Nephron (organoid): ENCODE data around the gene ZNF837.

Experiments used
- H3K27ac Mint-ChIP-seq, 3 experiments: 2 replicates each; pipeline ENCODE4 v1.8.0; 2020; ENCODE audit warnings: mixed read lengths in 3 of 3, mild to moderate bottlenecking in 2 of 3, moderate library complexity in 1 of 3
- H3K27me3 Mint-ChIP-seq: 2 replicates; pipeline ENCODE4 v1.8.0; 2021; ENCODE audit warnings: low read depth, mild to moderate bottlenecking, moderate library complexity, mixed read lengths
- H3K36me3 Mint-ChIP-seq: 2 replicates; pipeline ENCODE4 v1.8.0; 2020; ENCODE audit warnings: low read depth, mixed read lengths
- H3K4me1 Mint-ChIP-seq: 2 replicates; pipeline ENCODE4 v1.8.0; 2020; ENCODE audit warnings: mixed read lengths
- H3K4me3 Mint-ChIP-seq, 3 experiments: 2 replicates each; pipeline ENCODE4 v1.8.0; 2020; ENCODE audit warnings: mild to moderate bottlenecking in 3 of 3, mixed read lengths in 3 of 3, moderate library complexity in 2 of 3
- H3K9me3 Mint-ChIP-seq: 2 replicates; pipeline ENCODE4 v1.8.0; 2020; ENCODE audit warnings: mixed read lengths
- TF ChIP-seq, protein P1 (sequence below), 3 experiments: fragments of 200-600 bp; sonication (generic); IDR thresholded peaks; one replicate each; pipeline ENCODE4 v1.5.0; 2021; ENCODE audit warnings: antibody characterized with exemption in 3 of 3; ENCODE audit not compliant: unreplicated experiment in 3 of 3

The ZNF837 gene

DNA sequence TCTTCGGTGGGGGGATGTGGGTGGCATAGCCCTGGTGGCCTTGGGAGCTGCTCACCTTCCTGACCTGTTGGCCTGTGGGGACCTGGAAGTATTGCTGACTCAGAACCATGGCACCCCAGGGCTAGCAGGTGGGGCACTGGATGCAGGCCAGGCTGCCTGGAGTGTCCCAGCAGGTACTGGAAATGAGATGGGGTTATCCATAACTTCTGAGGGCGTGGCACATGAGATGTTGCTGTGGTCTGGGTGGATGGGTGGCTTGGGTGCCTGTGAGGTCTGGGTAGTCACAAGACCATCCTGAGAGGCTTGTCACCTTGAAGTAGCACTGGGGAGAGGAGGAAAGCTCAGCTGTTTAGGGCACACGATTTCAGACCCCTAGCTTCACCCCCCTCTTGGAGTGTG is 14.0 kb upstream of the ZNF837 start:
- Mint-ChIP-seq H3K27ac (no peak overlapping the region), H3K4me1 (peaks cover 9% of the 10 kb centered on the region), H3K27me3 (no peaks in the 10 kb centered on the region), H3K4me3 (no peak overlapping the region), H3K9me3 (no peaks in the 10 kb centered on the region), H3K36me3 (peaks cover 35% of the 10 kb centered on the region)
- TF ChIP-seq, protein P1, sequence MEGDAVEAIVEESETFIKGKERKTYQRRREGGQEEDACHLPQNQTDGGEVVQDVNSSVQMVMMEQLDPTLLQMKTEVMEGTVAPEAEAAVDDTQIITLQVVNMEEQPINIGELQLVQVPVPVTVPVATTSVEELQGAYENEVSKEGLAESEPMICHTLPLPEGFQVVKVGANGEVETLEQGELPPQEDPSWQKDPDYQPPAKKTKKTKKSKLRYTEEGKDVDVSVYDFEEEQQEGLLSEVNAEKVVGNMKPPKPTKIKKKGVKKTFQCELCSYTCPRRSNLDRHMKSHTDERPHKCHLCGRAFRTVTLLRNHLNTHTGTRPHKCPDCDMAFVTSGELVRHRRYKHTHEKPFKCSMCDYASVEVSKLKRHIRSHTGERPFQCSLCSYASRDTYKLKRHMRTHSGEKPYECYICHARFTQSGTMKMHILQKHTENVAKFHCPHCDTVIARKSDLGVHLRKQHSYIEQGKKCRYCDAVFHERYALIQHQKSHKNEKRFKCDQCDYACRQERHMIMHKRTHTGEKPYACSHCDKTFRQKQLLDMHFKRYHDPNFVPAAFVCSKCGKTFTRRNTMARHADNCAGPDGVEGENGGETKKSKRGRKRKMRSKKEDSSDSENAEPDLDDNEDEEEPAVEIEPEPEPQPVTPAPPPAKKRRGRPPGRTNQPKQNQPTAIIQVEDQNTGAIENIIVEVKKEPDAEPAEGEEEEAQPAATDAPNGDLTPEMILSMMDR (IDR thresholded peaks at IDR 0.05; ENCODE audit: unreplicated experiment in 3 of 3): no peak

DNA sequence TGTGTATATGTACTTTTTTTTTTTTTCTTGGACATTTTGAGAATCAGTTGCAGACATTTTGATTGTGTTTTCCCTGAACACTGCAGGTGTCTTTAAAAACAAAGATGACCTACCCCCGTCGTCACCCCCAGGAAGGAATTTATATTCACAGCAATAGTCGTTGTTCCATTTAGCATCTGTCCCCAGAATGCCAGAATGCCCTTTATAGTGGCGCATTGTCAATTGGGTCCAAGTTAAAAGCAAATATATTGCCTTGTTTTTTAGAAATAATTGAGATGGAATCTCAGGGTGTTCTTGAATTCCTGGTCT is 12.8 kb upstream of the ZNF837 start:
- H3K27ac Mint-ChIP-seq: no peak overlapping the region
- peak overlapping the region in 1 of 3 experiments; percentile 18 for H3K4me3 Mint-ChIP-seq
- TF ChIP-seq, protein P1 (IDR thresholded peaks at IDR 0.05; ENCODE audit: unreplicated experiment in 3 of 3): no peak
- H3K27me3 Mint-ChIP-seq: no peaks in the 10 kb centered on the region
- peaks cover 43% of the 10 kb centered on the region for H3K36me3 Mint-ChIP-seq
- no peaks in the 10 kb centered on the region for H3K9me3 Mint-ChIP-seq
- H3K4me1 Mint-ChIP-seq: peaks cover 12% of the 10 kb centered on the region

DNA sequence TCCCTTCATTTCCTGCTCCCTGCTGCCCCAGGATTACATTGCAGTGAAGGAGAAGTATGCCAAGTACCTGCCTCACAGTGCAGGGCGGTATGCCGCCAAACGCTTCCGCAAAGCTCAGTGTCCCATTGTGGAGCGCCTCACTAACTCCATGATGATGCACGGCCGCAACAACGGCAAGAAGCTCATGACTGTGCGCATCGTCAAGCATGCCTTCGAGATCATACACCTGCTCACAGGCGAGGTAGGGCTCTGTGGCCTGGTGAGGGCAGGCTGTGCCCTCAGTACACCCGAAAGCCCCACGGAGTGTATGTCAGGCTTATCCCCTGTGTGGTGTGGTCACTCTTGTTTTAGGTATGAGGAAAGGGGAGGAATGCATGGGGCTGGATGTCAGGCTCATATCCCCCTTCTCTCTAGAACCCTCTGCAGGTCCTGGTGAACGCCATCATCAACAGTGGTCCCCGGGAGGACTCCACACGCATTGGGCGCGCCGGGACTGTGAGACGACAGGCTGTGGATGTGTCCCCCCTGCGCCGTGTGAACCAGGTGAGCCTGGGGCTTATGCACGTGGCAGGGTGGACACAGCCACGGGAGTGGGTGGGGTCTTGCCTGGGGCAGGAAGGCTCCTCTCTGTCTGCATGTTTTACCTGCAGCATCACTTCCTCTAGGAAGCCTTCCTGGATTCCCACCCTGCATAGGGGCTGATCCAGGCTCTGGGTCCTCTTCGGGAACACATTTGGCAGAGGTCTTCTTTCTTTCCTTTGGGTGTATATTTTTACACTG is 12.3 kb upstream of the ZNF837 start:
- H3K36me3 Mint-ChIP-seq: peaks cover 46% of the 10 kb centered on the region

DNA sequence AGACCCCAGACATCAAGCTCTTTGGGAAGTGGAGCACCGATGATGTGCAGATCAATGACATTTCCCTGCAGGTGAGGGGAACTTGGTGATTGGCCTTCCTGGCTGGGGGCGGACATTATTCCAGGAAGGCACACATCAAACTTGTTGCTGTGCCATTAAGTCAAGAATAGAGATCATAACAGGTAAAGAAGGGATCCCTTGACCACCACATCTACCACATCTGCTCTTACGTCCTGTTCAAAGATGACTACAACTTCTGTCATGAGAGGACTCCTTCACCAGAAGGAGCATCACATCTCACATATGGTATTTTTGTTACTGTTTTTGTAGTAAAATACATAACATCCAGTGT is 7.3 kb upstream of the ZNF837 start:
- H3K27ac Mint-ChIP-seq: peak overlapping the region; percentile 100
- H3K4me3 Mint-ChIP-seq: peak overlapping the region; percentile 97 to 99 (median 98)
- H3K4me1 Mint-ChIP-seq: peaks cover 25% of the 10 kb centered on the region
- H3K27me3 Mint-ChIP-seq: no peaks in the 10 kb centered on the region
- peaks cover 32% of the 10 kb centered on the region for H3K36me3 Mint-ChIP-seq
- TF ChIP-seq, protein P1 (IDR thresholded peaks at IDR 0.05; ENCODE audit: unreplicated experiment in 3 of 3): no peak
- no peaks in the 10 kb centered on the region for H3K9me3 Mint-ChIP-seq

More for the DNA sequence above, 12.3 kb upstream of the ZNF837 start:
- Mint-ChIP-seq H3K9me3 (no peaks in the 10 kb centered on the region), H3K27ac (peak overlapping the region in 1 of 3 experiments; percentile 17), H3K4me1 (peaks cover 14% of the 10 kb centered on the region), H3K27me3 (no peaks in the 10 kb centered on the region), H3K4me3 (peak overlapping the region in 1 of 3 experiments; percentile 18)
- TF ChIP-seq, protein P1 (IDR thresholded peaks at IDR 0.05; ENCODE audit: unreplicated experiment in 3 of 3): no peak

DNA sequence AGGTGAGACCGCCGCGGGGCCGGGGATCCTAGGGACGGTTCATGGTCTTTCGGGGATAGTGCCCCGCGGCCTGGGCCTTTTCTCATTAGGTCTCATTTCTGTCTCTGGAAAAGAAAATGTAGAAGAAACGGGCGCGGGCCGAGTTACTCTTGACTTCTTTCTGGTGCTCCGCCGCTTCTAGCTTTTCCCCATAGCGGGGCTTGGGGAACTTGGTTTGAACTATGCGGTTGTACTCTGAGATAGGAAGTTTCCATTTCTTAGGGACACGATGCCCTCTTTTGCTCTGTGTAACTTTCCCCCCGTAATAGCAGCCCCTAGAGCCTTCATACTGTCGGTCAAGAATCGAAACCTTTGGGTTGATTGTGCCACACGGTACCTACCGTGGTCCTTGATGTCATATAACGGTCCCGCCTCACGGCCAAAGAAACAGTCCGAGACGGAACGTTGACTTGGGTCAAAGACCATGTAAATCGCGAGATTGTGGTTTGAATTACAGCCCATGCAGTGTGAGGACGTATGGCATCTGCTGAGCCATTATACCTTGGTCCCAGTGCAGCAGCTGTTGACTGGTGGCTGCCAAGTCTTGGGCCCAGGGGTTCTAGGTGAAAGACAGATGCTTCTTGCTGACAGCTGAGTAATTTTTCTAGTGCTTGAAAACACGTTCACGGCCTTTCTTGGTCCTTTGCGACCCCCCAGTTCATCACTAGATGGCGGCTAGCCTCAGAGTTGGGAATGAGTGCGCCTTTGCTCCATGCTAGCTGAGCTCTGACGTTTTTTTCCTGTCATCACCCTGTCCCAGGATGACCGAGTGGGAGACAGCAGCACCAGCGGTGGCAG is 6.7 kb upstream of the ZNF837 start:
- Mint-ChIP-seq H3K4me3 (peak overlapping the region; percentile 97 to 99 (median 98)), H3K36me3 (peaks cover 26% of the 10 kb centered on the region), H3K9me3 (no peaks in the 10 kb centered on the region), H3K27ac (peak overlapping the region; percentile 100), H3K4me1 (peaks cover 25% of the 10 kb centered on the region), H3K27me3 (no peaks in the 10 kb centered on the region)
- TF ChIP-seq, protein P1 (IDR thresholded peaks at IDR 0.05; ENCODE audit: unreplicated experiment in 3 of 3): no peak
